ENCODE results near the gene DDOST. TPM values are rescaled to one million over a fixed set of nuclear protein-coding genes. Genes with fewer than 3 reads are reported as not detected.

DDOST gene
- total RNA-seq, 2 experiments from 2014 or later = 96.1 to 101 TPM

GRCh38 chr1:20684651-20685050 is 23.5 kb upstream of the DDOST start:
- Mint-ChIP-seq H3K27me3 (no peaks in the 10 kb centered on the region), H3K4me1 (ENCODE audit: low read depth) (no peaks in the 10 kb centered on the region), H3K36me3 (ENCODE audit: low read depth) (no peaks in the 10 kb centered on the region), H3K27ac (no peak overlapping the region), H3K9me3 (no peaks in the 10 kb centered on the region), H3K4me3 (no peak overlapping the region)
- ChIA-PET POLR2A (no interaction called here), CTCF (no interaction called here)
- ATAC-seq (ENCODE audit: poor library complexity) (no peak), DNase-seq (no peak)
- Histone ChIP-seq H3K36me3 (ENCODE audit: insufficient read depth, low read length) (no peaks in the 10 kb centered on the region), H3K4me1 (ENCODE audit: insufficient read depth, low read length) (peaks cover 2% of the 10 kb centered on the region), H3K9me3 (ENCODE audit: control insufficient read depth in 1 of 2, insufficient read depth in 1 of 2, low read length in 2 of 2) (no peaks in the 10 kb centered on the region), H3K27me3 (ENCODE audit: control insufficient read depth in 1 of 2, insufficient read depth in 2 of 2, low read length in 2 of 2) (no peaks in the 10 kb centered on the region), H3K27ac (ENCODE audit: low read depth in 1 of 2, low read length in 2 of 2) (no peak overlapping the region), H3K4me3 (ENCODE audit: low read length) (no peak overlapping the region)
- intact Hi-C loops (cut with DNase I, micrococcal nuclease) = no loop called here
- TF ChIP-seq CTCF (IDR thresholded peaks at IDR 0.05) = no peak

- TF ChIP-seq CTCF (IDR thresholded peaks at IDR 0.05) = no peak
- Histone ChIP-seq H3K4me1 (ENCODE audit: insufficient read depth, low read length) (peaks cover 2% of the 10 kb centered on the region), H3K36me3 (ENCODE audit: insufficient read depth, low read length) (no peaks in the 10 kb centered on the region), H3K9me3 (ENCODE audit: control insufficient read depth in 1 of 2, insufficient read depth in 1 of 2, low read length in 2 of 2) (no peaks in the 10 kb centered on the region), H3K4me3 (ENCODE audit: low read length) (no peak overlapping the region), H3K27me3 (ENCODE audit: control insufficient read depth in 1 of 2, insufficient read depth in 2 of 2, low read length in 2 of 2) (no peaks in the 10 kb centered on the region), H3K27ac (ENCODE audit: low read depth in 1 of 2, low read length in 2 of 2) (no peak overlapping the region)
- H3K4me3 Mint-ChIP-seq = no peak overlapping the region
- no peak for ATAC-seq (ENCODE audit: poor library complexity)
- no peaks in the 10 kb centered on the region for H3K36me3 Mint-ChIP-seq (ENCODE audit: low read depth)
- no peaks in the 10 kb centered on the region for H3K4me1 Mint-ChIP-seq (ENCODE audit: low read depth)
- H3K27me3 Mint-ChIP-seq = no peaks in the 10 kb centered on the region
- POLR2A ChIA-PET = no interaction called here
- CTCF ChIA-PET = no interaction called here
- H3K9me3 Mint-ChIP-seq = no peaks in the 10 kb centered on the region
- DNase-seq = no peak
- intact Hi-C loops (cut with DNase I, micrococcal nuclease) = no loop called here
- no peak overlapping the region for H3K27ac Mint-ChIP-seq
Observed at GRCh38 chr1:20684050-20684620, 23.0 kb upstream of the DDOST start.

GRCh38 chr1:20683614-20684013 is 22.4 kb upstream of the DDOST start:
- no peak for ATAC-seq (ENCODE audit: poor library complexity)
- Histone ChIP-seq H3K4me1 (ENCODE audit: insufficient read depth, low read length) (peaks cover 6% of the 10 kb centered on the region), H3K27me3 (ENCODE audit: control insufficient read depth in 1 of 2, insufficient read depth in 2 of 2, low read length in 2 of 2) (no peaks in the 10 kb centered on the region), H3K9me3 (ENCODE audit: control insufficient read depth in 1 of 2, insufficient read depth in 1 of 2, low read length in 2 of 2) (no peaks in the 10 kb centered on the region), H3K4me3 (ENCODE audit: low read length) (no peak overlapping the region), H3K27ac (ENCODE audit: low read depth in 1 of 2, low read length in 2 of 2) (no peak overlapping the region), H3K36me3 (ENCODE audit: insufficient read depth, low read length) (no peaks in the 10 kb centered on the region)
- no peaks in the 10 kb centered on the region for H3K9me3 Mint-ChIP-seq
- POLR2A ChIA-PET = no interaction called here
- DNase-seq = no peak
- TF ChIP-seq CTCF (IDR thresholded peaks at IDR 0.05) = no peak
- peaks cover 2% of the 10 kb centered on the region for H3K4me1 Mint-ChIP-seq (ENCODE audit: low read depth)
- intact Hi-C loops (cut with DNase I, micrococcal nuclease) = no loop called here
- H3K4me3 Mint-ChIP-seq = no peak overlapping the region
- CTCF ChIA-PET = no interaction called here
- H3K27ac Mint-ChIP-seq = no peak overlapping the region
- no peaks in the 10 kb centered on the region for H3K27me3 Mint-ChIP-seq
- no peaks in the 10 kb centered on the region for H3K36me3 Mint-ChIP-seq (ENCODE audit: low read depth)

Data from CD4-positive, alpha-beta T cell (primary cell).